ENCODE data around the gene PTPRG.

DNA sequence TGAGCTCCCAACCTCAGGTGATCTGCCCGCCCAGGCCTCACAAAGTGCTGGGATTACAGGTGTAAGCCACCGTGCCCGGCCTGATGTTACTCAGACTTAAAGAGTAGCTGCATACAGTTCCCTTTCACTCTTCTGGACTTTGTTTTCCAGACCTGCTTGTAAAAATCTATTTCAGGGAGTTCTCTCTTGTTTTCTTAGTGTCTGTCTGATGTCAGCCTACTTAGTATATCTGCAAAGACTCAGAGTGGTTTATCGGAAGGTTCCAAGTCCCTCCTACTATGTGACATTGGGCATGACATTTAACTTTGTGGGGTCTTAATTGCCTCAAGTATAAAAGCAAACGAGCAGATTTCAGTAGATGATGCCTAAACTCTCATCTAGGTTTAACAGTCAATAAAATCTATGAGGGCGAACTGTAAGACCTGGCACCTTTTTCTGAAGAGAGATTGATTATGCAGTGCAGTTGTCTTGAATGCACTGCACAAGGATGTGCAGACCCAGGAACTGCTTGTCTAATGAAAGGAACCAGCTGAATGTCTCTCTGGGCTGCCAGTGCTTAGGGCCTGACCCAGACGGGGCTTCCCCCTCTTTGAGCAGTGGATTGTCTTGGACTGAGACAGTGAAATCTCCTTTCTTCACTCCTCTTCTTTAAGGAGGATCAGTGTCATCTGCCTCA lies 301.4 kb downstream of the PTPRG start:
- TF ChIP-seq POLR2A (IDR thresholded peaks at IDR 0.05; ENCODE audit: low read length) (no peak), GATA1 (IDR thresholded peaks at IDR 0.05; ENCODE audit: low read depth, low read length) (no peak)
